DND-41 (cell line): ENCODE measurements around the gene TCF4.

Experiments
- CTCF ChIP-seq: IDR thresholded peaks from 2 replicates; pipeline ENCODE4 v1.5.1; 2012; ENCODE audit warnings: borderline replicate concordance, low read length, moderate library complexity, mild to moderate bottlenecking; ENCODE audit not compliant: poor library complexity, severe bottlenecking; ENCODE audit errors: extremely low read depth
- EZH2 ChIP-seq: IDR thresholded peaks from 3 replicates; pipeline ENCODE4 v1.6.1; 2012; ENCODE audit warnings: borderline replicate concordance, low read depth, mild to moderate bottlenecking, moderate library complexity, low read length, inconsistent platforms; ENCODE audit not compliant: severe bottlenecking

- TF ChIP-seq CTCF (no peak), EZH2 (no peak)
Observed at GRCh38 chr18:55224086-55224625, 363.8 kb downstream of the TCF4 start.
